Left cardiac atrium (tissue), 4 donors: ENCODE results near the gene SLC38A11. TPM values are rescaled to one million over a fixed set of nuclear protein-coding genes. Genes with fewer than 3 reads are reported as not detected.

Experiments used
- ATAC-seq, 2 donors: fragments of 200-7000 bp; cut with Tn5 transposase; one replicate each; pipeline ENCODE4 v1.9.1; 2020; ENCODE audit warnings: mild to moderate bottlenecking in 2 of 2, moderate library complexity in 2 of 2
- DNase-seq: peaks from one replicate; pipeline ENCODE4 v3.0.0-alpha.2; 2020
- intact Hi-C, 2 donors: fragments of 100-400 bp; cut with DNase I; formaldehyde crosslinking; loops; one replicate each; pipeline versions ENCODE4 v1.14.1 to v1.15.1; 2022 to 2023
- total RNA-seq, 2 donors: library from RNA; stranded (reverse); fragmentation: NEBNext Ultra II Directional; extraction: Animal tissue kit (Norgen Biotek cat#: 25700); gene quantifications; one replicate each; pipeline ENCODE4 v1.2.1, GENCODE V29; 2021
- donor health status: DM: no; HTN: yes; CAD: no.
- donor health status: DM: no; HTN: yes; CAD: no; lungs with severe emphysema.
- donor health status: DM: yes; HTN: yes; CAD: no.
- donor health status: Dilated cardiomyopathy.

SLC38A11 gene
- total RNA-seq, 2 donors from 2014 or later = 0.42 to 0.71 TPM

DNA sequence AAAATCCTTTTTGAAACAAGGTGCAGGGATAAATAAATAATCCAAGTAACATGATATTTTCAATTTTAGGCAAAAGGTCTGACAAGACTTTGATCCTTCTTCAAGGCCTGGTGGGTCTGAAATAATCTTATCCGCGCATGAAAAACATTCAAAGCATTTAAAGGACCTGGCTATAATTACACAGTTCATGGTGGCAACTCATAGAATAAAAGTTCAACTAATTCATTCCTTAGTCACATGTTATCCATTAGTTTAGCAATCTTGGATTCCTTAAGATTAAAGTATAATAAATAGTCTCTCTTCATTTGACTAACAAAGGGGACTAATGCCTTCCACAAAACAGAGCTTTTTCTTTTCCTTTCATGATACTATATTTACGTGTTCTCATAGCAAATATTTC, 21.0 kb upstream of the SLC38A11 start:
- ATAC-seq (no peak), DNase-seq (no peak)
- intact Hi-C loops = no loop called here

- intact Hi-C loops = no loop called here
- no peak for ATAC-seq
- DNase-seq = no peak
Observed at GRCh38 chr2:164975891-164976290, 20.6 kb upstream of the SLC38A11 start.

GRCh38 chr2:164974221-164974620, 18.9 kb upstream of the SLC38A11 start:
- no peak for ATAC-seq
- DNase-seq = no peak
- intact Hi-C loops = no loop called here

GRCh38 chr2:164972216-164972615, 16.9 kb upstream of the SLC38A11 start:
- DNase-seq = no peak
- intact Hi-C loops = no loop called here

DNA sequence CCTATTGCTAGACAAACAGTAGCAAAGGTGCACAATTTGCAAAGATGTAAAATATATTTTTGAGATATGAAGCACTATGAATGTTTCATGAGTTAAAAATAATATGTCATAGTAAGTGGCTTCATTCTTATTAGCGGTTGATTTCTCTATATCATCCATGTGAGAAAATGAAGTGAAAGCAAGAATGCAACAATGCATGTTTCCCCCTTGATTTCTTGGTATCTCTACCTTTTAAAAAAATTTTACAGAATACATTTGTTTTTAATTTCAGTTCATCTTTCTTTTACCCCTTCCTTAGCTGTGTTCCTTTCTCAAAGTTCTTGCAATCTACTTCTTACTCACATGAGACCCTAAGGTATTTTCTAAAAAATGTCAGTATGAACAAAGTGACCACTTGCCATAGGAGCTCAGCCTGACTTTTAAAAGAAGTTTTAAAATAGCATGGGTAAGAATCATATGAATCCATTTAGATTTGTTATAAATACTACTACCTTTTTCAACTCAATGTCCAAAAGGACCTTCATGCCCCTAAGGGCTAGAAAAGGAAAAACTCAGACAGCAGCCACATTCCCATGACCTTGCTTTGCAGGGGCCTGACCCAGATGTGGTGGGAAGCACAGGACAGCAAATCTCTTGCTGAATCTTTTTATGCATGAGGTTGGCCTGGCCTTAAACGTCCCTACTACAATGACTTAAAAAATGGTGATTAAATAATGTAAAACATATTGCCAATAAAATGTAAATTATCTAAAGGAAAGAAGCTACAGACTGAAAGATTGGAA, 14.8 kb upstream of the SLC38A11 start:
- DNase-seq (no peak), ATAC-seq (no peak)
- intact Hi-C loops = no loop called here

More at GRCh38 chr2:164972216-164972615, 16.9 kb upstream of the SLC38A11 start:
- ATAC-seq = no peak

GRCh38 chr2:164967781-164968228, 12.5 kb upstream of the SLC38A11 start:
- intact Hi-C loops = no loop called here
- ATAC-seq (peak in 1 of 2 donors; percentile 78), DNase-seq (no peak)

GRCh38 chr2:164967361-164967760, 12.0 kb upstream of the SLC38A11 start:
- intact Hi-C loops = no loop called here
- DNase-seq = no peak
- ATAC-seq = no peak

- no peak for DNase-seq
- intact Hi-C loops = no loop called here
- ATAC-seq = no peak
Observed at GRCh38 chr2:164964700-164965099, 9.4 kb upstream of the SLC38A11 start.

DNA sequence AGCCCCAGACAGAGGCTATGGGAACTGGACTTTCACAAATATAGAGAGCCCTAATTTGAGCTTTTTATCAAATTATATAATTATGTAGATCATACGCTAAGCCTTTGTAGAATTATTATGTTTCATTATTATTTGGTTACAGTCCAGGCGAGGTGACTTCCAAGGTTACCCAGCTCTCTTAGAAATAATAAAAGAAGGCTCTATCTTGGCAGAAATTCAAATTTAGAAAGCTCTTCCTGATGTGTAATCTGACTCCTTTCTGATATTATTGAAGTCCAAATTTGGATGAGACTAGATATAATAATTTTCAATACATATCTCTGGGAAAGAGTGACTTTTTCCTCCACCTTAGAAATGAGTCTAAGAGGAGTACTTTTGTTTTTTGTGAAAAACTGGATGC, 4.8 kb upstream of the SLC38A11 start:
- DNase-seq (no peak), ATAC-seq (no peak)
- intact Hi-C loops = no loop called here

GRCh38 chr2:164954186-164954585, 1.1 kb downstream of the SLC38A11 start:
- intact Hi-C loops = no loop called here
- ATAC-seq (no peak), DNase-seq (no peak)

GRCh38 chr2:164953279-164953678, 2.0 kb downstream of the SLC38A11 start:
- intact Hi-C loops = no loop called here
- ATAC-seq = no peak

GRCh38 chr2:164952057-164952702, 3.1 kb downstream of the SLC38A11 start:
- intact Hi-C loops = no loop called here

More at GRCh38 chr2:164953279-164953678, 2.0 kb downstream of the SLC38A11 start:
- DNase-seq = no peak

GRCh38 chr2:164948540-164948939, 6.8 kb downstream of the SLC38A11 start:
- intact Hi-C loops = no loop called here
- no peak for ATAC-seq

More at GRCh38 chr2:164952057-164952702, 3.1 kb downstream of the SLC38A11 start:
- DNase-seq (no peak), ATAC-seq (no peak)

GRCh38 chr2:164947281-164947680, 8.0 kb downstream of the SLC38A11 start:
- ATAC-seq (no peak), DNase-seq (no peak)
- intact Hi-C loops = no loop called here

More at GRCh38 chr2:164948540-164948939, 6.8 kb downstream of the SLC38A11 start:
- no peak for DNase-seq

DNA sequence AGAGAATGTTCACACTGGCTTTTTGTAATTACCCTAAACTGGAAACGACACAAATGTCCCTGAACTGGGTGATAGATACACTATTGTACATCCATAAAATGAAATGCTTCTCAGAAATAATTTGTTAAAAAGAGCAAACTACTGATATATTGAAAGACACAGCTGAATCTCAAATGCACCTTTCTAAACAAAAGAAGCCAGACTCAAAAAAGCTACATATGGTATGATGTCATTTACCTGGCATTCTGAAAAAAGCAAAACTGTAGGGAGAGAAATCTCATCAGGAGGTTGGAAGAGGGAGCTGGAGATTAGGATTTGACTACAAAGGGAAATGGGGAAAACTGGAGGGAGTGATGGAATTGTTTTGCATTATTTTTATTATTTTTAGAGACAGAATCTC, 12.0 kb downstream of the SLC38A11 start:
- ATAC-seq (no peak), DNase-seq (no peak)
- intact Hi-C loops = no loop called here

DNA sequence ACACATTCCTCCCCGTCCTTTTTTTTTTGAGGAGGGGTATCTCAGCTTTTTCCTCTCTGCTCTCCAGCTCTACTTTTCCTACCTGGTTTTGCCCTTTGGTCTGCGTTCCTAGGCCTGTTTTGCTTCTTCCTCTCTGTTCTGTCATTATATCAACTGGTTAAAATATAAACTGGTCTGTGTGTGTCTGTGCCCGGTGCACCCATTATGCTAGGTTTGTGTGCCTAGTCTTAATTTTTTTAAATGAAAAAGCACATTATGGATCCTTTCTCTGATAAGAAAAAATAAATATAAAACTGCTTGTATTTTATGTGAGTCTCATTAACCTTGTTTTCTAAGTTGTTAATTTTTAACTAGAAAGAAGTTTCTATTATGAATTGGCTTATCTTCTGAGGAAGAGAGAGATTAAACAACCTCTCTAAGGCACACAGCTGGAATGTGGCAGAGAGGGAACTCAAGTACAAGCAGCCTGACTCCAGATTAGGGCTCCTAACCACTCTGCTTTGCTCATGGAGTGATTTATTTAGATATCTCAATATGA, 17.4 kb downstream of the SLC38A11 start:
- ATAC-seq (no peak), DNase-seq (no peak)
- intact Hi-C loops = no loop called here

- ATAC-seq (no peak), DNase-seq (no peak)
- intact Hi-C loops = no loop called here
Observed at GRCh38 chr2:164935118-164936101, 19.9 kb downstream of the SLC38A11 start.

GRCh38 chr2:164934401-164935117, 20.8 kb downstream of the SLC38A11 start:
- DNase-seq (no peak), ATAC-seq (no peak)
- intact Hi-C loops = no loop called here
